K562 (cell line): ENCODE results near the gene CALML3.

Experiments
- ATF2 ChIP-seq: sonication (generic); formaldehyde crosslinking; IDR thresholded peaks from 2 replicates; pipeline ENCODE4 v1.8.1; 2022; ENCODE audit warnings: missing genetic modification reagents
- BRCA1 ChIP-seq, 2 experiments: fragments of 450-650 bp in 1 of 2; sonication (generic) in 1 of 2; formaldehyde crosslinking in 1 of 2; IDR thresholded peaks; 2 replicates each; pipeline versions ENCODE4 v1.5.0 to v1.6.1; 2017 to 2020; ENCODE audit warnings: mild to moderate bottlenecking in 1 of 2, missing genetic modification reagents in 1 of 2
- CBX5 ChIP-seq: IDR thresholded peaks from 2 replicates; pipeline ENCODE4 v1.6.1; 2014; ENCODE audit warnings: low read depth, borderline replicate concordance
- HNRNPK ChIP-seq: fragments of 200-400 bp; formaldehyde crosslinking; IDR thresholded peaks from one replicate; pipeline ENCODE4 v1.6.1; 2018; ENCODE audit warnings: mild to moderate bottlenecking, low read depth, low read length; ENCODE audit not compliant: poor library complexity, severe bottlenecking
- MED1 ChIP-seq: sonication (generic); formaldehyde crosslinking; IDR thresholded peaks from 2 replicates; pipeline ENCODE4 v1.8.1; 2023; ENCODE audit warnings: missing genetic modification reagents, borderline replicate concordance
- NBN ChIP-seq: fragments of 450-650 bp; IDR thresholded peaks from 2 replicates; pipeline ENCODE4 v1.6.1; 2016; ENCODE audit warnings: low read depth, mild to moderate bottlenecking
- POLR2AphosphoS5 ChIP-seq: IDR thresholded peaks from 2 replicates; pipeline ENCODE4 v1.6.1; 2011; ENCODE audit warnings: mild to moderate bottlenecking, low read depth, low read length, moderate library complexity; ENCODE audit not compliant: control insufficient read depth, insufficient read depth
- RBBP5 ChIP-seq: fragments of 200-600 bp; sonication (generic); IDR thresholded peaks from 2 replicates; pipeline ENCODE4 v1.6.1; 2012; ENCODE audit warnings: borderline replicate concordance, mild to moderate bottlenecking, low read length, control low read depth, inconsistent platforms; ENCODE audit not compliant: insufficient read depth, poor library complexity, severe bottlenecking
- RFX5 ChIP-seq: IDR thresholded peaks from 2 replicates; pipeline ENCODE4 v1.6.1; 2011; ENCODE audit warnings: low read depth, mild to moderate bottlenecking, improper control_type of control experiment, low read length
- TCF7L2 ChIP-seq: fragments of 150-350 bp; IDR thresholded peaks from 2 replicates; pipeline ENCODE4 v1.6.1; 2016; ENCODE audit warnings: low read depth, mild to moderate bottlenecking, low read length, moderate library complexity
- ZNF12 ChIP-seq: sonication (generic); formaldehyde crosslinking; IDR thresholded peaks from 2 replicates; pipeline ENCODE4 v1.4.0; 2020; ENCODE audit warnings: mild to moderate bottlenecking, missing genetic modification reagents
- TF ChIP-seq, protein P1 (sequence below): fragments of 200-800 bp; sonication (Bioruptor generic); IDR thresholded peaks from 2 replicates; pipeline ENCODE4 v1.6.1; 2016; ENCODE audit warnings: missing genetic modification characterization, missing compliant biosample characterization

- TF ChIP-seq CBX5 (no peak), TCF7L2 (no peak), BRCA1 (IDR thresholded peaks at IDR 0.05) (no peak), BRCA1 (CRISPR knock-in tag; IDR thresholded peaks at IDR 0.05) (no peak), RBBP5 (no peak), RFX5 (no peak), NBN (no peak), ZNF12 (no peak), POLR2AphosphoS5 (no peak), HNRNPK (no peak), ATF2 (CRISPR knock-in tag) (no peak), MED1 (CRISPR knock-in tag) (no peak)
- TF ChIP-seq, protein P1, sequence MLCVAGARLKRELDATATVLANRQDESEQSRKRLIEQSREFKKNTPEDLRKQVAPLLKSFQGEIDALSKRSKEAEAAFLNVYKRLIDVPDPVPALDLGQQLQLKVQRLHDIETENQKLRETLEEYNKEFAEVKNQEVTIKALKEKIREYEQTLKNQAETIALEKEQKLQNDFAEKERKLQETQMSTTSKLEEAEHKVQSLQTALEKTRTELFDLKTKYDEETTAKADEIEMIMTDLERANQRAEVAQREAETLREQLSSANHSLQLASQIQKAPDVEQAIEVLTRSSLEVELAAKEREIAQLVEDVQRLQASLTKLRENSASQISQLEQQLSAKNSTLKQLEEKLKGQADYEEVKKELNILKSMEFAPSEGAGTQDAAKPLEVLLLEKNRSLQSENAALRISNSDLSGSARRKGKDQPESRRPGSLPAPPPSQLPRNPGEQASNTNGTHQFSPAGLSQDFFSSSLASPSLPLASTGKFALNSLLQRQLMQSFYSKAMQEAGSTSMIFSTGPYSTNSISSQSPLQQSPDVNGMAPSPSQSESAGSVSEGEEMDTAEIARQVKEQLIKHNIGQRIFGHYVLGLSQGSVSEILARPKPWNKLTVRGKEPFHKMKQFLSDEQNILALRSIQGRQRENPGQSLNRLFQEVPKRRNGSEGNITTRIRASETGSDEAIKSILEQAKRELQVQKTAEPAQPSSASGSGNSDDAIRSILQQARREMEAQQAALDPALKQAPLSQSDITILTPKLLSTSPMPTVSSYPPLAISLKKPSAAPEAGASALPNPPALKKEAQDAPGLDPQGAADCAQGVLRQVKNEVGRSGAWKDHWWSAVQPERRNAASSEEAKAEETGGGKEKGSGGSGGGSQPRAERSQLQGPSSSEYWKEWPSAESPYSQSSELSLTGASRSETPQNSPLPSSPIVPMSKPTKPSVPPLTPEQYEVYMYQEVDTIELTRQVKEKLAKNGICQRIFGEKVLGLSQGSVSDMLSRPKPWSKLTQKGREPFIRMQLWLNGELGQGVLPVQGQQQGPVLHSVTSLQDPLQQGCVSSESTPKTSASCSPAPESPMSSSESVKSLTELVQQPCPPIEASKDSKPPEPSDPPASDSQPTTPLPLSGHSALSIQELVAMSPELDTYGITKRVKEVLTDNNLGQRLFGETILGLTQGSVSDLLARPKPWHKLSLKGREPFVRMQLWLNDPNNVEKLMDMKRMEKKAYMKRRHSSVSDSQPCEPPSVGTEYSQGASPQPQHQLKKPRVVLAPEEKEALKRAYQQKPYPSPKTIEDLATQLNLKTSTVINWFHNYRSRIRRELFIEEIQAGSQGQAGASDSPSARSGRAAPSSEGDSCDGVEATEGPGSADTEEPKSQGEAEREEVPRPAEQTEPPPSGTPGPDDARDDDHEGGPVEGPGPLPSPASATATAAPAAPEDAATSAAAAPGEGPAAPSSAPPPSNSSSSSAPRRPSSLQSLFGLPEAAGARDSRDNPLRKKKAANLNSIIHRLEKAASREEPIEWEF (CRISPR knock-in tag), result no peak
These were observed 8.5 kb downstream of the CALML3 start for GRCh38 chr10:5533098-5533731.
